HEK293T (cell line): ENCODE measurements around the gene CREB1.

Experiments used
- FOXA1 ChIP-seq: fragments of 450-650 bp; IDR thresholded peaks from 2 replicates; pipeline ENCODE4 v1.6.1; 2016; ENCODE audit warnings: mild to moderate bottlenecking
- FOXK2 ChIP-seq: fragments of 450-650 bp; IDR thresholded peaks from 2 replicates; pipeline ENCODE4 v1.6.1; 2016; ENCODE audit warnings: mild to moderate bottlenecking
- FOXM1 ChIP-seq: fragments of 450-650 bp; IDR thresholded peaks from 2 replicates; pipeline ENCODE4 v1.6.1; 2017; ENCODE audit warnings: mild to moderate bottlenecking, borderline replicate concordance
- SP1 ChIP-seq: fragments of 450-650 bp; IDR thresholded peaks from 2 replicates; pipeline ENCODE4 v1.6.1; 2017

DNA sequence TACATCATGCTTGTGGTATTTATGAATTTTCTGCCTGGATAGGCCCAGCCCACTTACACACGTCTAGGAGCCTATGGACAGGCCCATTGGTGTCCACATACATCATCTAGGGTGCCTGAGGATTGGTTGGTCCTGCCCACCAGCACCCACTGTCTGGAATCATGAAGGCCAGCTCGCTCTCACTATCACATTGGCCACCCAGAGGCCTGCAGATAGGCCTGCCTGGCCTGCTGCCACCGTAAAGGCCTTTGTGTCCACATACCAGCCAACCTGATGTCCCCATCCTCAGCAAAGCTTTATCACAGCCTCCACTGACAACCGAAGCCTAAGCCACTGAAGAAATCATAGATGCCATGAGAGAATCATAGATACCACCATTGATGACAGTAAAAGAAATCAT, 55.2 kb downstream of the CREB1 start:
- TF ChIP-seq FOXA1 (no peak), FOXM1 (no peak), FOXK2 (no peak), SP1 (no peak)
